ENCODE measurements around the gene PYGO2.
"Not testable (repeated sequence)": the region's sequence is repeated elsewhere in the genome, so short reads cannot be mapped to it uniquely, and the experiment has no call there.

DNA sequence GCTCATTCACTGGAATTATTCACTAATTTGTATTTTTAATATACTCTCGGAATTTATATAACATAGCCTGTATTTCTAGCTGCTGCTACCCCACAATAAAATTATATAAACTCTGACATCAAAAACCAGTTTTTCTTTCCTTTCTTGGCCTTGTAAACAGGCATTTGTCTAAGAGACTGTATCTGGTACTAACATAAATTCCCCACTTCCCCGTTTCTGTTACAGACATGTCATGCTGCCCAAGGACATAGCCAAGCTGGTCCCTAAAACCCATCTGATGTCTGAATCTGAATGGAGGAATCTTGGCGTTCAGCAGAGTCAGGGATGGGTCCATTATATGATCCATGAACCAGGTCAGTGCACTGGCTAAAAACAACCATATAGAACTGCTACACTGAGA lies 16.2 kb upstream of the PYGO2 start:
- TF ChIP-seq, protein P1, sequence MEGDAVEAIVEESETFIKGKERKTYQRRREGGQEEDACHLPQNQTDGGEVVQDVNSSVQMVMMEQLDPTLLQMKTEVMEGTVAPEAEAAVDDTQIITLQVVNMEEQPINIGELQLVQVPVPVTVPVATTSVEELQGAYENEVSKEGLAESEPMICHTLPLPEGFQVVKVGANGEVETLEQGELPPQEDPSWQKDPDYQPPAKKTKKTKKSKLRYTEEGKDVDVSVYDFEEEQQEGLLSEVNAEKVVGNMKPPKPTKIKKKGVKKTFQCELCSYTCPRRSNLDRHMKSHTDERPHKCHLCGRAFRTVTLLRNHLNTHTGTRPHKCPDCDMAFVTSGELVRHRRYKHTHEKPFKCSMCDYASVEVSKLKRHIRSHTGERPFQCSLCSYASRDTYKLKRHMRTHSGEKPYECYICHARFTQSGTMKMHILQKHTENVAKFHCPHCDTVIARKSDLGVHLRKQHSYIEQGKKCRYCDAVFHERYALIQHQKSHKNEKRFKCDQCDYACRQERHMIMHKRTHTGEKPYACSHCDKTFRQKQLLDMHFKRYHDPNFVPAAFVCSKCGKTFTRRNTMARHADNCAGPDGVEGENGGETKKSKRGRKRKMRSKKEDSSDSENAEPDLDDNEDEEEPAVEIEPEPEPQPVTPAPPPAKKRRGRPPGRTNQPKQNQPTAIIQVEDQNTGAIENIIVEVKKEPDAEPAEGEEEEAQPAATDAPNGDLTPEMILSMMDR (IDR thresholded peaks at IDR 0.05) = not testable (repeated sequence)
- not testable (repeated sequence) for TF ChIP-seq POLR2A (IDR thresholded peaks at IDR 0.05)
